Endothelial cell of umbilical vein (primary cell): ENCODE results near the gene SNX9. TPM values are rescaled to one million over a fixed set of nuclear protein-coding genes. Genes with fewer than 3 reads are reported as not detected.

Experiments used
- BruUV-seq: library from RNA; stranded (reverse); fragments of 400-500 nt; replicated peaks from 2 replicates; lab custom pipeline; 2021; lab: Mats Ljungman, UMichigan
- CTCF ChIA-PET: fragments of 300-600, 350-600 bp; sonication (Branson Sonifier 250); formaldehyde crosslinking; loops from one replicate; lab custom pipeline; 2021; ENCODE audit warnings: antibody characterized with exemption, inconsistent platforms; lab: Charles Lee
- POLR2A ChIA-PET: fragments of 300-600, 350-600 bp; sonication (Branson Sonifier 250); formaldehyde crosslinking; loops from one replicate; lab custom pipeline; 2021; ENCODE audit warnings: antibody characterized with exemption, inconsistent platforms; lab: Charles Lee
- DNase-seq: peaks from one replicate; pipeline ENCODE4 v3.0.0-alpha.2; 2011; ENCODE audit warnings: low read depth, low spot score
- FAIRE-seq: peaks from 2 replicates; lab custom pipeline; 2011; peaks lifted over from hg19 to GRCh38; lab: Jason Lieb, UNC
- H2AFZ ChIP-seq: 2 replicates; pipeline ENCODE4 v1.6.0; 2012; ENCODE audit warnings: low read depth, low read length, control low read depth, inconsistent platforms
- H3K27ac ChIP-seq: 2 replicates; pipeline ENCODE4 v1.5.1; 2011; ENCODE audit warnings: low read depth, mild to moderate bottlenecking, control low read depth, low read length, moderate library complexity; ENCODE audit not compliant: insufficient read depth
- H3K27me3 ChIP-seq, 2 experiments: 2 replicates each; pipeline versions ENCODE4 v1.6.0 to v1.6.1; 2011; ENCODE audit warnings: low read length in 2 of 2, mixed read lengths in 1 of 2; ENCODE audit not compliant: control insufficient read depth in 2 of 2, insufficient read depth in 2 of 2
- H3K36me3 ChIP-seq, 2 experiments: 2 replicates in 1 of 2; 3 replicates in 1 of 2; pipeline ENCODE4 v1.5.1; 2011; ENCODE audit warnings: low read length in 2 of 2, mild to moderate bottlenecking in 1 of 2, moderate library complexity in 1 of 2; ENCODE audit not compliant: control insufficient read depth in 2 of 2, insufficient read depth in 2 of 2; ENCODE audit errors: extremely low read depth in 1 of 2
- H3K4me1 ChIP-seq: 3 replicates; pipeline ENCODE4 v1.5.1; 2011; ENCODE audit warnings: mild to moderate bottlenecking, low read length; ENCODE audit not compliant: control insufficient read depth, insufficient read depth; ENCODE audit errors: extremely low read depth
- H3K4me2 ChIP-seq: 2 replicates; pipeline ENCODE4 v1.6.1; 2011; ENCODE audit warnings: low read length, control low read depth, mixed read lengths; ENCODE audit not compliant: insufficient read depth
- H3K4me3 ChIP-seq, 3 experiments: fragments of 200-600 bp in 1 of 3; sonication (generic), shearing (Covaris generic) in 1 of 3; replicated peaks in 1 of 3; 2 replicates each; pipeline ENCODE4 v1.5.1; 2011 to 2016; ENCODE audit warnings: control low read depth in 3 of 3, low read length in 3 of 3, mild to moderate bottlenecking in 2 of 3, inconsistent platforms in 1 of 3, low read depth in 1 of 3, moderate library complexity in 1 of 3; ENCODE audit not compliant: insufficient read depth in 1 of 3
- H3K79me2 ChIP-seq: 2 replicates; pipeline ENCODE4 v1.6.0; 2012; ENCODE audit warnings: low read length, inconsistent platforms; ENCODE audit not compliant: control insufficient read depth, insufficient read depth
- H3K9ac ChIP-seq: replicated peaks from 2 replicates; pipeline ENCODE3; 2011; ENCODE audit warnings: low read length, control low read depth; ENCODE audit not compliant: insufficient read depth; ENCODE audit errors: extremely low read depth
- H3K9me1 ChIP-seq: replicated peaks from 3 replicates; pipeline ENCODE4 v1.6.0; 2011; ENCODE audit warnings: mild to moderate bottlenecking, low read length; ENCODE audit not compliant: control insufficient read depth, insufficient read depth; ENCODE audit errors: extremely low read depth
- H3K9me3 ChIP-seq: replicated peaks from 2 replicates; pipeline ENCODE4 v1.5.1; 2012; ENCODE audit warnings: low read length, inconsistent platforms; ENCODE audit not compliant: control insufficient read depth, insufficient read depth
- H4K20me1 ChIP-seq: replicated peaks from 2 replicates; pipeline ENCODE3; 2011; ENCODE audit warnings: mild to moderate bottlenecking, low read length; ENCODE audit not compliant: control insufficient read depth, insufficient read depth; ENCODE audit errors: extremely low read depth
- EZH2 ChIP-seq: IDR thresholded peaks from 2 replicates; pipeline ENCODE4 v1.6.1; 2012; ENCODE audit warnings: borderline replicate concordance, low read depth, mild to moderate bottlenecking, moderate library complexity, low read length, inconsistent platforms; ENCODE audit not compliant: severe bottlenecking
- FOS ChIP-seq: IDR thresholded peaks from 2 replicates; pipeline ENCODE4 v1.6.1; 2011; ENCODE audit warnings: mild to moderate bottlenecking, low read length, moderate library complexity, borderline replicate concordance; ENCODE audit not compliant: insufficient read depth
- GATA2 ChIP-seq: IDR thresholded peaks from 2 replicates; pipeline ENCODE4 v1.7.0; 2011; ENCODE audit warnings: low read depth, mild to moderate bottlenecking, moderate library complexity, mixed read lengths, low read length; ENCODE audit not compliant: insufficient read length, insufficient read depth
- JUN ChIP-seq: IDR thresholded peaks from 2 replicates; pipeline ENCODE4 v1.6.1; 2011; ENCODE audit warnings: borderline replicate concordance, low read depth; ENCODE audit not compliant: insufficient read length, insufficient read depth
- MYC ChIP-seq: IDR thresholded peaks from one replicate; pipeline ENCODE4 v1.6.1; 2011; ENCODE audit warnings: mild to moderate bottlenecking, low read depth, low read length
- POLR2A ChIP-seq: IDR thresholded peaks from 2 replicates; pipeline ENCODE4 v1.6.1; 2012; ENCODE audit warnings: low read depth, mild to moderate bottlenecking, control low read depth, low read length
- POLR2AphosphoS5 ChIP-seq: IDR thresholded peaks from 2 replicates; pipeline ENCODE4 v1.6.1; 2012; ENCODE audit warnings: low read depth, mild to moderate bottlenecking, control low read depth, low read length, moderate library complexity; ENCODE audit not compliant: insufficient read depth
- dilution Hi-C: fragments of 300-500 bp; cut with MboI; formaldehyde crosslinking; loops from one replicate; pipeline ENCODE4 v1.15.0; 2019; ENCODE audit warnings: low sequenced_read_pairs; ENCODE audit not compliant: extremely low pct_ligation_motif_present
- intact Hi-C: fragments of 100-400 bp; cut with micrococcal nuclease; formaldehyde crosslinking; loops from one replicate; pipeline ENCODE4 v1.10.0; 2022
- polyA plus RNA-seq, 4 experiments: library from polyadenylated mRNA; depleted of rRNA in 3 of 4; stranded (reverse) in 3 of 4; unstranded in 1 of 4; fragments of >200 nt; gene quantifications; 2 replicates each; pipeline versions ENCODE4 v1.2.1 to v1.2.3, GENCODE V29; 2011 to 2012; ENCODE audit warnings: missing spikeins in 1 of 4
- total RNA-seq: library from RNA; stranded (reverse); gene quantifications from 2 replicates; pipeline ENCODE4 v1.2.3, GENCODE V29; 2021
- TF ChIP-seq, protein P1 (sequence below), 2 donors: IDR thresholded peaks; 1 replicate in 1 of 2; 2 replicates in 1 of 2; pipeline ENCODE4 v1.5.1; 2011; ENCODE audit warnings: low read length in 2 of 2, mild to moderate bottlenecking in 2 of 2, moderate library complexity in 2 of 2, control low read depth in 1 of 2, inconsistent platforms in 1 of 2, low read depth in 1 of 2; ENCODE audit not compliant: insufficient read depth in 1 of 2; ENCODE audit errors: extremely low read depth in 1 of 2
- TF ChIP-seq, protein P2 (sequence below): IDR thresholded peaks from 2 replicates; pipeline ENCODE4 v1.6.1; 2011; ENCODE audit not compliant: insufficient read depth, insufficient read length

The SNX9 gene
- total and polyA plus RNA-seq, 2 donors (not counting 3 experiments of a cell fraction or from before 2014, with no cell fraction given) = 27.5 to 54.5 TPM

DNA sequence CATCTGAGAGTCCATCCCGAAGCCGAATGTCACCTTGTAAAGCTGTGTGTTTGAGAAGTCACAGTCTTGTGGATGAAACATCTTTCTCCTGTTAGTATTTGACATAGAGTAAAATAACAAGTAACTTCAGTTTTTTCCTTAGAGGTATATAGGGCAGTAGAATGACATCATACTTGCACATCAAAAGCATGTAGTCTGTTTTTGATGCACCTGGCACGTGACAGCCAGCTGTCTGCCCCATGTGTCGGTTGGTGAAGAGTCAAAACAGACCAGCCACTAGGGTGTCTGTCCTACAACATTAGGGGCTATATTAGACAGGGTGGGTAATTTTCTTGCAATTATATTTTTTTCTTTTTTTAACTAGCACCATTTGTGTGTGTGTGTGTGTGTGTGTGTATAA, 70.2 kb downstream of the SNX9 start:
- Histone ChIP-seq H3K4me1 (no peaks in the 10 kb centered on the region), H3K4me2 (no peak overlapping the region), H3K36me3 (peaks cover 4 to 6% of the 10 kb centered on the region in 2 experiments), H3K9me3 (no peaks in the 10 kb centered on the region), H3K27ac (no peak overlapping the region), H4K20me1 (peaks cover 2% of the 10 kb centered on the region), H3K9me1 (no peaks in the 10 kb centered on the region), H3K4me3 (no peak overlapping the region), H3K79me2 (peaks cover 2% of the 10 kb centered on the region), H3K27me3 (no peaks in the 10 kb centered on the region), H3K9ac (no peak overlapping the region), H2AFZ (no peak overlapping the region)
- dilution Hi-C loops (no loop called here), intact Hi-C loops (no loop called here)
- FAIRE-seq (no peak), DNase-seq (no peak)
- no TSS peak for BruUV-seq
- ChIA-PET POLR2A (interaction anchor here (0.6 kb wide), 1 partner anchor 186 kb away, joined by 3 read pairs; no protein-coding TSS in a partner anchor), CTCF (interaction anchor here (0.8 to 1.7 kb wide), 7 partner anchors 9 to 279 kb away, joined by 3 to 7 read pairs (median 4); no protein-coding TSS in a partner anchor)
- TF ChIP-seq GATA2 (no peak), POLR2A (no peak), JUN (no peak), MYC (no peak), POLR2AphosphoS5 (no peak), EZH2 (no peak), FOS (no peak)
- TF ChIP-seq, protein P1, sequence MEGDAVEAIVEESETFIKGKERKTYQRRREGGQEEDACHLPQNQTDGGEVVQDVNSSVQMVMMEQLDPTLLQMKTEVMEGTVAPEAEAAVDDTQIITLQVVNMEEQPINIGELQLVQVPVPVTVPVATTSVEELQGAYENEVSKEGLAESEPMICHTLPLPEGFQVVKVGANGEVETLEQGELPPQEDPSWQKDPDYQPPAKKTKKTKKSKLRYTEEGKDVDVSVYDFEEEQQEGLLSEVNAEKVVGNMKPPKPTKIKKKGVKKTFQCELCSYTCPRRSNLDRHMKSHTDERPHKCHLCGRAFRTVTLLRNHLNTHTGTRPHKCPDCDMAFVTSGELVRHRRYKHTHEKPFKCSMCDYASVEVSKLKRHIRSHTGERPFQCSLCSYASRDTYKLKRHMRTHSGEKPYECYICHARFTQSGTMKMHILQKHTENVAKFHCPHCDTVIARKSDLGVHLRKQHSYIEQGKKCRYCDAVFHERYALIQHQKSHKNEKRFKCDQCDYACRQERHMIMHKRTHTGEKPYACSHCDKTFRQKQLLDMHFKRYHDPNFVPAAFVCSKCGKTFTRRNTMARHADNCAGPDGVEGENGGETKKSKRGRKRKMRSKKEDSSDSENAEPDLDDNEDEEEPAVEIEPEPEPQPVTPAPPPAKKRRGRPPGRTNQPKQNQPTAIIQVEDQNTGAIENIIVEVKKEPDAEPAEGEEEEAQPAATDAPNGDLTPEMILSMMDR (IDR thresholded peaks at IDR 0.05; ENCODE audit: extremely low read depth in 1 of 2, insufficient read depth in 1 of 2, low read depth in 1 of 2, low read length in 2 of 2) = no peak
- TF ChIP-seq, protein P2, sequence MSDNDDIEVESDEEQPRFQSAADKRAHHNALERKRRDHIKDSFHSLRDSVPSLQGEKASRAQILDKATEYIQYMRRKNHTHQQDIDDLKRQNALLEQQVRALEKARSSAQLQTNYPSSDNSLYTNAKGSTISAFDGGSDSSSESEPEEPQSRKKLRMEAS = no peak
